NCI-H748 (cell line): ENCODE measurements around the gene ALOXE3.

ENCODE experiments used
- DNase-seq: peaks from one replicate; lab custom pipeline; 2025; ENCODE audit not compliant: unreplicated experiment; lab: John Stamatoyannopoulos, UW

ALOXE3 gene

DNA sequence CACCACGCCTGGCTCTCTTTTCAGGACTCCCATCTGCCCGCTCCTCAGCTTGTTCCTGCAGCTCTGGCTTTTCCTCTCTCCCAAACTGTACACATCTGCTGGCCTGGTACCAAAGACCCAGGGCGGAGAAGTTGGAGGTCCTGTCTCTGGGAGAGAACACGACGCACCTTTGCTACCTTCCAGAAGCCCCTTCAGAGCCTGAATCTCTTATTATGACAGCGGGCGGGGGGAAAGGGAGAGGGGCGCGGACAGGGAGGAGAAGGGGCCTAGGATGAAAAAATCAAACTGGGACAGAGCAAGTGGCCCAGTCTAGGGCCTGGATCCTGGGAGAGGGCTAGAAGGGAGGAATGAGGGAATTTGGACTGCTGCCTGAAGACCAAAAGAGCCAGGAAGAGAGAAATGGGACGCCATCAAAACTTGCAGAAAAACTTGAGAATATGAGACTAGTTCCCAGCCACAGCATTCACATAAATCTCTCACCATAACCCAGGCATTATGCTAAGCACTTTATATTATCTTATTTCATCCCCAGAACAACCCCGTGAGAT lies 36.4 kb upstream of the ALOXE3 start:
- no peak for DNase-seq

DNA sequence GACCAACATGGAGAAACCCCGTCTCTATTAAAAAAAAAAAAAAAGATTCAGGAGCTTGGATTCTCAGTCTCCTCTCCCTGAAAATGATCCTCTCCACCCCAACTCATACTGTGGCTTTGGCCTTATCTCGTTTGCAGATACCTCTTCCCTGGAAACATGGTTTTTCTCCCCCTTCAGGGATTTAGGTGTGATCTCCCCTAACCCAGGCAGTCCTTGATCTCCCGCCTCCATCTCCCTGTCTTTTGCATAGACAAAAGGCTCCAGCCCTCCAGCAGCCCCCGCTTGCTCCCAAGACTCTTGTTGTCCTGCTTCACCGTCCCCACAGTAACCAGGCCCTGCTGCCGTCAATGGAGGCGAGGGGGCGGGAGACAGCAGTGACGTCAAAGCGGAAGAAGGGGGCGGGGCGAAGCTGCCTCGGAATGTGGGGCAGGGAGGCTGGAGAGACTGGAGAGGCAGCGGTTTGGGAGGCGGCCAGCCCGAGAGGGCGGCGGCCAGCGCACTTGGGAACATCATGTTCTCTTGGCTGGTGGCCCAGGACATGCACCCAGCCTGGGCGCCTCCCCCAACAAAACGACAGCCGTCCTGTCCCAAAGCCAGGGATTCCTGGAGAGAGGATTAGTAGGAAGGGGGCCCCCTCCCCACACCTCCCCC lies 35.8 kb upstream of the ALOXE3 start:
- peak; percentile 47 for DNase-seq

DNA sequence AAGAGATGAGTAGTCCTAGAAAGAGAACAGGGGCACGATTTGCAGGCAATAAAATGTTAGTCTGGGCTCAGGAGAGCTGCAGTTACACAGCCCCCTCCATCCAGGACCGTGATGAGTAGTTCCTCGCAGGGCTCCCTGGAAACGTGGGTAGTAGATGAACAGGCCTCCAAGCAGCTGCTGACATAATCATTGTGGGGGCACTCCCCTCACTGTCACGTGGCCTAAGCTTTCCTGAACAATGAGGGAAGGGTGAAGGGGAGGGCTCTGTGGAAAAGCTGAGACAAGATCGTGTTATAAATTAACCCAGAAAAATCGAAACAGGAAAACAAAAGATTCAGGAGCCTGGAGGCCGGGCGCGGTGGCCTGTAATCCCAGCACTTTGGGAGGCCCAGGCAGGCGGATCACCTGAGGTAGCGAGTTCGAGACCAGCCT lies 35.2 kb upstream of the ALOXE3 start:
- no peak for DNase-seq

DNA sequence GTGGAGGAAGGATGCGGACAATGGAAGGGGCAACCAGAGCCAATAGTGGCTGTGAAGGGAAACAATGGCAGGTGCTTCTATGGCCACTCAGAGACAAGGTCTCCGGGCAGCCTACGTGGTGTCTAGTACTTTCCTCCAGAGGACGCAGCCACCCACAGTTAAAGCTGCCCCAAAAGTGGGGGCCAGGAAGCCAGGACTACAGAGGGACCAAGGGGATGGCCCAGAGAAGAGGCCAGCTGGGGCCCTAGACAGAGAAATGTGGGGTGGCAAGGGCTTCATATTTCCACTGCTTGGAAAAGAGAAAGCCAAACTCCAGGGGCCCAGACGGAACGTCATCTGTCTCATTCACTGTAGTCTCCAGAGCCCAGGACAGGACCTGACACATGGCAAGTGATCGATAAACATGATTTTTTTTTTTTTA lies 34.7 kb upstream of the ALOXE3 start:
- DNase-seq: no peak

DNA sequence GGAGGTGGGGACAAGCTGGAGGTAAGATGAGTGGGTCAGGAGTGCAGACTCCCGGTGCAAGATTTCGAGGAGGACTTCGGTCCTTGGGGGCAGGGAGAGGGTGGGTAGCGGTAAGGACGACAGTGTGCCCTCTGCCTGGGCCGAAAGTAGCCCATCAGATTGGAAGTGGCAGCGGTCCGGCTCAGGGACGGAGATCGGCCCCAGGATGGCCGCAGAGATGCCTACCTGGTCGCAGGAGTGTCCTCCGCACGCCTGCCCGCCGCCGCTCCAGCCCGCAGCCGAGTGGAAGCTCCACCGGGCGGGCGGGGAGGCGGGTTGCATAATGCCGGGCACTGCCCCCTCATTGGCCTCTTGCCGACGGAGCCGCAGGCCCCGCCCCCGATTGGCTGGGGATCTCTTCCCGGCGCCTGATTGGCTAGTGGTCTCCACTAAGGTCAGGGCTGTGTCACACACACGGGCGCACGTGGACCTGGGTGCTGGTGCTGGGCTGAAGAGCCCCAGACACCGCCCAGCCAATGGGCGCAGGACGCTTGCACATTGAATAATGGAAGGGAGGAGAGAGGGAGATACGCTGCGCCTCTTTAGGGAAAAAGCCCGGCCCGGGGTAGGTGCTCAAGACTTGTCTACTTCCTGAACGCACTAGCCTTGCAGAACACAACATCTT lies 33.9 kb upstream of the ALOXE3 start, which contains the start of gene PER1:
Gene PER1, minus strand, starts transcription at position 293 of the 664 bp plus-strand sequence. CDS start 1,698 bp downstream, outside the sequence.
- DNase-seq: peak; percentile 99

DNA sequence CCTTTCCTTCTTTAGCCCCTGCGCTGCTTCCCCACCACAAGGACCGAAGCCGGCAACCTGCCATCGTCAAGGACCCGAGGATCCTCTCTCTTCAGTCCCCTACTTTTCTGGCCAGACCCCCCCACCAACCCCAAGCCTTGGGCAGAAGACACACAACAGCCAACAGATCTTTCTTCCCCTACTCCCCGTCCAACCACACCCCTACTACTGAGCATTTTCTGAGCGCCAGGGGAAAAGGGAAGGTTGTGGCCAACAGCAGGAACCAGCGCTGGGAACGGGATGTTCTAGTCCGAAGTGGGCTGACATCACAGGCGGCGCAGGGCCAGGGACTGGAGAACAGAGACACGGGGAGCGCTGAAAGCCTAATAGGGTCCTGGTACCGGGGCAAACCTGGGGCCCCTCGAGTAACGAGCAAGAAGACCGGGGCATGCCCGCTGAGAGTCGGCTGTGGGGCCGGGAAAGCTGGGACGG lies 33.4 kb upstream of the ALOXE3 start:
- DNase-seq: peak; percentile 61

DNA sequence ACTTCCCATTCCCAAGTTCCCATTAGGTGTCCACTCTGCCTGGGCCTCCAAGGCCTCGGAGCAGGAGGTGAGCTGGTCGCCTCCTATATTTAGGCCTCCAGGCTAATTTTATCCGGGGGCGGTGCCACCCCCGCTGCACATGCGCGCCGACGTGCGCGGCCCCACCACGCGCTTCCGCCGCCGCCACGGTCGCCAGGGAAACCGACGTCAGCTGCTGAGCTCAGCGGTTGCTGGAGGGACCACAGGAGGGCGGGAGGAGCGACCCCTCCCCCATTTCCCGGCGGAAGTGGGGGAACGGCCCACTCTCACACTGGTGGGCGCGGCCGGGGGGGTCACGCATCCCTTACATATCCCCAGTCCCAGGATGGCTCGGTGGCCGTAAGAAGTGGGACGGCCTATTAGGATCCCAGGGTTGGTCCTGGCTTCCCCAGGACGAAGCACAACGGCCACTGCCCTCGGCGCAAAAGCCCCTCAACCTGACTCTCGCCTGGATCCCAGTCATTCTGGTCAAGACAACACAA lies 32.9 kb upstream of the ALOXE3 start:
- DNase-seq: peak; percentile 97

DNA sequence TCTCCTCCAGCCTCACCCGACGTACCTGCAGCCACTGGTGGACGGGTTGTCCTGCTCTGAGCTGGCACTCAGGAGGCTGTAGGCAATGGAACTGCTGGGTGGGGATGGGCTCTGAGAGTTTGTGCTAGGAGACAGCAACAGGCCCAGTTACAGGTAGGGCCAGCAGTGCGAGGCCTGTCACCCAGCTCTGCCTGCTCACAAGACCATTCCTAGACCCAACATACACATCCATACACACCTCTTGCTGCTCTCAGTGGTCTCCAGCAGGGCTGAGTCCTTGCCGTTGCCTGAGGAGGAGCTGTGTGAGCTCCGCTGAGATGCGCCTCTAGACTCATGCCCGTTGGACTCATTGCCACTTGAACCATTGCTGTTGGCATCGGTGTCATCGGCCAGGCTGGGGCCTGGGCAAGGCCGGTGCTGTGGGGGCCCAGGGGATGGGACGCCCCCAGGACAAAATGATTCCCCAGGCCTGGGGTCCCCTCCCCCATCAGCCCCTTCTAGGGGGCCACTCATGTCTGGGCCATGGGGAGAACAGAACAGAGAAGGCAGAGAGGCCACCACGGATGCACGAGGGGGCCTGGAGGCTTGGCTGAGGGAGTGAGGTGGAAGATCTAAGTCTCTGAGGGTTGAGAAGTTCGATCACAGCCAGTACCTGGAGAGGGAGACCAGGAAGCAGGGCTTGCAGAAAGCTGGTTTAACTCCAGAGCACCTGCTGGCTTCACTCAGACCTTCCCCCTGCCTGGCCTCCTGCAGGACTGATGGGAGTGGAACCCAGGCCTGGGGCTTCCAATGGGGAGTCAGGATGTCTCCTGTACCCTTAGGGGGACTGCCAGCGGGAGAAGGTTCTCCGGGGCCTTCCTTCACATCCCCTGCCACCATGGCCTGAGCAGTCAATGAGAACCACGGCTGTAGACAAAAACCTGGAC lies 32.1 kb upstream of the ALOXE3 start:
- DNase-seq: no peak

DNA sequence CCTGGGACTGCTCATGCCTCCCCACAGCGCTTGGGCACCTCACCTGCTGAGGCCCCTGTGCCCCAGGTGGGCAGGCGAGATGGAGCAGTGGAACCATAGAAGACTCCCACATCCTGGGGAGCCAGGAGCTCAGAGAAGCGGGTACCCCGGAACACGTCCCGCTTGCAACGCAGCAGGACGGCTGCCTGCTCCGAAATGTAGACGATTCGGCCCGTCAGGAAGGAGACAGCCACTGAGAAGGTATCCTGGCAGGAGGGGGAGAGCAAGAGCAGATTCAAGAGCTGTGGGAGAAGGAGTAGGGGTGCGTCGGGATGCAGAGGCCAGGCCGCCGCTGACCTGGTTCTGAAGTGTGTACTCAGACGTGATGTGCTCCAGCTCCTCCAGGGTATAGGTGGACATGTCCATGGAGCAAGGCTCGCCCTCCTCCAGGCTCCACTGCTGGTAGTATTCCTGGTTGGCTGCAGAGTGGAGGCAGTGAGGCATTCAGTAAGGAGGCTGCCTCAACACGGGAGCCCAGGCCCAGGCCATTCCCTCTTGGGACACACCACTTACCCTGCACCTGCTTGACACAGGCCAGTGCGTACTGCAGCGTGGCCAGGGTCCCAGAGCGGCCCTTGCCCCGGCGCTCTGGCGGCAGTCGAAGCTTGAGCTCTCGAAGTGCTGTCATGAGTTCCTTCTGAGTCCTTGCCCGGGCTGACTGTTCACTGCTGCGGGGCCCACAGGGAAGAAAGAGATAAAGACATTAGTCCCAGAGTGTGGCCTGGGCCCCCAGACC lies 31.3 kb upstream of the ALOXE3 start:
- DNase-seq: no peak

DNA sequence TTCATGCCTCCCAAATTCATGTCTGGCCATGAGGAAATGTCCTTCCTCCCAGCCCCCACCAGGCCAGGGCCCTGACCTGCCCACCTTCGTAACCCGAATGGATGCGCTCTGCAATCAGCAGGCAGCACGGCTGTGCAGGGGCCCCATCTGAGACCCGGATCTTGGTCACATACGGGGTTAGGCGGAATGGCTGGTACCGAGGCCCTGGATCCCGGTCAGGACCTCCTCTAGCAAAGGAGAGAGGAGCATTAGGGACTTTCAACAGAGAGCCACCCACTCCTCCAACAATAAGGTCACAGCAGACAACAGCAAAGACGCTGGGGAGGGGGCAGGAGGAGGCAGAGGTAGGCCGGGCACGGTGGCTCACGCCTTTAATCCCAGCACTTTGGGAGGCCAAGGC lies 30.2 kb upstream of the ALOXE3 start:
- DNase-seq: no peak

DNA sequence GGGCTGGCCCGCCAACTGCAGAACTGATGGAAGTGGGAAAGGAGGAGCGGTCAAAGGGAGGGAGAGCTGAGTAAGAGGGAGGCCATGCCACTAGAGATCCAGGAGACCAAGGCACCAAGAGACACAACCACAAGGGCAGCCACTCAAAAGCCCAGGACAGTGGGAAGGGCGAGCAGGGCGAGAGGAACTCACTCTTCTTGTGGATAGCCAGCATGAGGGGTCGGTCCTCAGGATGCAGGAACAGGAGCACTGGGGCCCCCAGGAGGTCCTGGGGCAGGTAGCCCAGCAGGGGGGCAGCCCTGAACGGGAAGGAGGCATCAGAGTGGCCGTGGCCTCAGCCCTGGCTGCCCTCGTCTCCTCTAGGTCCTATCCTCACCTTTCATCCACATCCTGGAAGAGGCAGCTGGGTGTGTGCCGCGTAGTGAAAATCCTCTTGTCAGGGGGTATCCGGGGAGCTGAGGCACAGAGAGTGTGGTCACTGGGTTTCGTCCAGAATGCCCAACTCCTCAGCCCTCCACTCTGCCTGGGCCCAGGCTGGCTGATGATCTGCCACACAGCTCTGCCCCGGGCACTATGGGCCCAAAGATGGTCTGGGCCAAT lies 29.6 kb upstream of the ALOXE3 start:
- no peak for DNase-seq

DNA sequence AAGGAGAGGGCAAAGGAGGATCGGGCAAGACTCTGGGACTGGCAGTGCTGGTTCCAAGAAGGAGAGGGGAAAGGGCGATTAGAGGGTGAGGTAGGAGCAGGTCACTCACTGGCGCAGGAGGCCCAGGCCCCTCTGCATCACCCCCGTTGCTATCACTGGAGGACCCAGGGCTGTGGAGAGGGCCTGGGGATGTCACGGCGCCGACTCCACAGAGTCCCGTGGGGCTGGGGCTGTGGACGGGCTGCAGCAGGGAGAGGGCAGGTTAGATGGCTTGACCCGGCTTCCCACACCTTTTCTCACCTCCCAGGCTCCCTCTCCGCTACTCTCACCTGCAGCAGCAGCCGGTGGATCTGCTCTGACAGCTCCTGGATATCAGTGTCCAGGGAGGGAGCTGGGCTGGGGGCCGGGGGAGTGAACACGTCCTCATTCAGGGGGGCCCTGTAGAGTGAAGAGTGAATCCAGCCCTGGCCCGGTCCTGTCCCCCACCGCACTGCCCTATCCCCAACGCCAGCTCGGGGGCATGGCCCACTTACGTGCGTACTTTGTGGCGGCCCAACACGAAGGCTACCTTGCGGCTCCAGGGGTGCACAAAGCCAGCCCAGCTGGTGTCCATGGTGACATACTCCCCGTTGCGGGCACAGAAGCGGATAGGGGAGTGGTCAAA lies 29.0 kb upstream of the ALOXE3 start:
- no peak for DNase-seq

DNA sequence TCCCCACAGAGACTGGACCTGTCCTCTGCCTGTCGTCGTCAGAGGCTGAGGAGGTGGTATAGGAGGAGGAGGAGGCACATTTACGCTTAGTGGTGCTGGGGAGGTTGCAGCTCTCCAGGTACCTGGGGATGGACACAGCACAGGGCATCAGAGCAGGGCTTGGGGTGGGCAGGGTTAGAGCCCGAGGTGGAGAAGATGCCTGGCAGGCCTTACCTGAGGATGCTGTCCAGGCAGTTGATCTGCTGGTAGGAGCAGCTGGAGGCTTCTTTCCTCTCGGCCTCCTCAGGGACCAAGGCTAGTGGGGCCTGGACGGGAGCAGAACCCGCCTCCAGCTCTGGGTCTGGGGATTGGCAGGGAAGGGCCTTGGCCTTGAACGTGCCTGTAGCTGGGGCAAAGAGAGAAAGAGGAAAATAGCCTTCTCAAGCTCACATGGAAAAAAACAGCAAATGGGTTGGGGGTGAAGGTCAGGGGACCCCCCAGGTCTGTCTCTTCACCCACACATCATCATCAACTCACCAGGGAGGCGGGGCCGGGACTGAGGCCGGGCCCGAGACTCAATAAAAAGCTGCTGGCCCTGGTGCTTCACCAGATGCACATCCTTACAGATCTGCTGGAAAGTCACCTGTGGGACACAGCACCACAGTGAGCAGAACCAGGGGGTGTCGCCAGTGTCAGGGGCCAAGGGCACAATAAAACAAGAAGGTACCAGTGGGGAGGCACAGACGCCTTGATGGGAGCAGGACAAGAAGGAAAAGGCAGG lies 28.2 kb upstream of the ALOXE3 start:
- DNase-seq: no peak

DNA sequence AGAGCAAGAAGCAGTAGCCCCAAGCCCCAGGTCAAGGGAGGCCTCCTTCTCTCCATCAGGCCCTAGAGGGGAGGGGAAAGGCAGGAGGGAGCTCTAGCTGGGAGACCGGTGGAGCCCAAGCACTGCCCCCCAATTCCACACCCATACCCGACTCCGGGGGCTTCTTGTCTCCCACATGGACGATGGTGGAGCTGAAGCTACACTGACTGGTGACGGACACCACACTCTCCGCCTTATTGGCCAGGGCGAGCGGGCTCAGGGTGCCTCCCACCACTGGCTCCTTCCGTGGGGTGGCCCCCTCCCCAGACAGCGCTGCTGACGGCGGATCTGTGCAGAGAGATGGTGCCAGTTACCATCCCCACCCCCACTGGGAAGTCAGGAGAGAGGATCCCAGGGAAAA lies 27.5 kb upstream of the ALOXE3 start:
- DNase-seq: no peak

DNA sequence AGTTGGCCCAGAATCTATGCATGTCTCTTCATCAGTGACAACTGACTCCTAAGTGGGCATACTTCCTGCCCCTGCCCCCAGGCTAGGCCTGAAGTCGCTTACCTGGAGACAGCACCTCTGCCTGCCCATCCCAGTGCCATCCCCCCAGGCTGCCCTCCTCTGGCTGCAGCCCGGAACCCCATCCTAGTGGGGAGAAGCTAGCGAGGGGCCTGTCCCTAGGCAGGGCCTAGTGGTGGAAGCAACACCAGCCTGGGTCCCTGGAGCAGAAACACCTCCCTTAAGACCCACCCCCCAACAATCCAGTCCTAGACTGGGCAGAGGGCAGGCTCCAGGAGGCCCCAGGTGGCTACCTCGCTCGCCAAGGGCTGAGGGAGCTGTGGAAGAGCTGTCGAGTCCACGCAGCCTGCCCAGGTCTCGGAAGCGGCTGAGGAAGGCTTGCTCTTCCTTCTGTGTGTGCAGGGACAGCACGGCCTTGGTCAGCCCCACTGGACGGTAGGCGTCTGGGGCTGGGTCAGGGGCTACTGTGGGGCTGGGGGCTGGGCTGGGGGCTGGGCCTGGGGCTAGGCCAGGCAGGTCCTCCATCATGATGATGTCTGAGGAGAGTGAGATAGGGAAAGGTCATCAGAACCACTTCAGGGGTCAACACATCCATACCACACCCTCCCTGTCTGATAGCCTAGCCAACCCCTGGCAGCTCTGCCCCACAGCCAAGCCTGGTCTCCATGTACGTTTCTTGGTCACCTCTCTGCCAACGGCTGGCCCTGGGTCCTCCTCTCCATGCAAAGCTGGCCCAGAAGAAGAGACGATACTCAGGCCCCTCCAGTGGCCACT lies 26.3 kb upstream of the ALOXE3 start:
- no peak for DNase-seq

DNA sequence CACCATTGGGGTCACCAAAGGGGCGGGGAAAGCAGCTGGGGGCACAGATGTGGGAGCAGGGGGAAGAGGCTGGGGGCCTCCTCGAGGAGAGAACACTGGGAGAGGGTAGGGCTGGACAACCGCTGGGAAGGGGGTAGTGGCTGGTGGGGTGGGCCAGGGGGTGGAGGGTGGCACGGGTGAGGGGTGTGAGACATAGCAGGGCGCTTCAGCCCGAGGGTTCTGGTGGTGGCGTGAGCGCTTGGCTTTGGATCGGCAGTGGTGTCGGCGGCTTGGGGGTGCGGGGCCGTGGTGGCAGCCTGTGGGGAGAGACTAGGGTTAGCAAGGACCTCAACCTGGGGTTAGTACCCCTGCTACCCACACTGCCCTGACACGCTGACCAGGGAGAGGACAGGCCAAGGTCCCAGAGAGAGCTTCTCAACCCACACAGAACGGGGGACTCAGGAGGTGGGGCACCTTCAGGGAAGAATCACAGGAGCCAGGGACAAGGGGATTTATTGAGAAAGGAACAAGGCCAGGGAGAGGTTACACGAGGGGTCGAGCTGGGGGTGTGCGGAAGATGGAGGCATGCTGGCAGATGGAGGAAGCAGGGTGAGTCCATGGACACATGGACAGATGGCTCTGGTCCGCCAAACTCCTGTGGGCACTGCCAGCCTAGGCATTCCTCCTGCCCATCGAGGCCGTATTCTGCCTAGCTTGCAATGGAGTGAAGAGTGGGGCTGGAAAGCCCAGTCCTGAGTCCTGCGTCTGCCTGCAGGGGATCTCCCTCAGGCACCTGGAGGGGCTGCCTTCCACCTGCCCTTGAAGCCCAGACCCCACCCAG lies 25.5 kb upstream of the ALOXE3 start:
- no peak for DNase-seq
